ENCODE measurements around the gene CBLC.
A peak's percentile ranks its signal among the peaks of the same experiment; 100 is the strongest.

The CBLC gene

GRCh38 chr19:44795398-44795987 lies 17.8 kb downstream of the CBLC start:
- TF ChIP-seq ZFX (IDR thresholded peaks at IDR 0.05) (no peak), CTCF (conservative IDR thresholded peaks at IDR 0.05) (no peak)
- peak overlapping the region; percentile 76 for H3K27ac ChIP-seq

- TF ChIP-seq CTCF (conservative IDR thresholded peaks at IDR 0.05) (no peak), ZFX (IDR thresholded peaks at IDR 0.05) (no peak)
- peak overlapping the region; percentile 76 for H3K27ac ChIP-seq
Observed at GRCh38 chr19:44796701-44797115, 19.0 kb downstream of the CBLC start.

- TF ChIP-seq CTCF (conservative IDR thresholded peaks at IDR 0.05): no peak
- TF ChIP-seq ZFX (IDR thresholded peaks at IDR 0.05): no peak
- H3K27ac ChIP-seq: no peak overlapping the region; the same call in 1 of the 2 replicates
Observed at GRCh38 chr19:44799627-44800346, 22.1 kb downstream of the CBLC start.

GRCh38 chr19:44800461-44800860 lies 22.8 kb downstream of the CBLC start:
- H3K27ac ChIP-seq: no peak overlapping the region; the same call in 1 of the 2 replicates
- TF ChIP-seq CTCF (conservative IDR thresholded peaks at IDR 0.05) (peak; percentile 65), ZFX (IDR thresholded peaks at IDR 0.05) (no peak)

- peak overlapping the region; percentile 43 for H3K27ac ChIP-seq
- TF ChIP-seq CTCF (conservative IDR thresholded peaks at IDR 0.05) (no peak), ZFX (IDR thresholded peaks at IDR 0.05) (no peak)
Observed at GRCh38 chr19:44803442-44804428, 26.0 kb downstream of the CBLC start.

GRCh38 chr19:44806291-44806690 lies 28.6 kb downstream of the CBLC start:
- TF ChIP-seq ZFX (IDR thresholded peaks at IDR 0.05) (no peak), CTCF (conservative IDR thresholded peaks at IDR 0.05) (no peak)
- H3K27ac ChIP-seq: peak overlapping the region; percentile 61
